Measurements from ENCODE around the gene UTP25. TPM values are rescaled to one million over a fixed set of nuclear protein-coding genes. Genes with fewer than 3 reads are reported as not detected.

The UTP25 gene
- total and polyA plus RNA-seq, 2 of the 4 experiments (the other 2 are of a cell fraction): 7.1 to 17.4 TPM

GRCh38 chr1:209784265-209785169, 43.3 kb upstream of the UTP25 start, which contains the start of gene C1orf74 (continued):
- peak; percentile 94; the same call in 1 of the 2 replicates for TF ChIP-seq MAZ (IDR thresholded peaks at IDR 0.05; ENCODE audit: borderline replicate concordance, low read depth, low read length)
- TF ChIP-seq POLR2A (IDR thresholded peaks at IDR 0.05; ENCODE audit: low read depth, low read length): peak; percentile 82
- no peak for TF ChIP-seq CEBPB (IDR thresholded peaks at IDR 0.05; ENCODE audit: low read depth, low read length)
- no peak for TF ChIP-seq FOS (IDR thresholded peaks at IDR 0.05; ENCODE audit: low read depth, low read length)

GRCh38 chr1:209785592-209785991, 42.2 kb upstream of the UTP25 start:
- intact Hi-C loops (cut with micrococcal nuclease) (no loop called here), in situ Hi-C loops (cut with MboI; ENCODE audit: low sequenced_read_pairs) (no loop called here), dilution Hi-C loops (cut with HindIII; ENCODE audit: low sequenced_read_pairs, unreplicated experiment) (no loop called here)
- Histone ChIP-seq H4K91ac (ENCODE audit: insufficient read depth, low read depth, low read length) (no peak overlapping the region), H3K79me1 (ENCODE audit: low read depth in 1 of 2, low read length in 2 of 2) (peaks cover 7 to 20% of the 10 kb centered on the region in 2 experiments; a peak in 3 of 4 replicates), H2BK20ac (ENCODE audit: low read depth, low read length) (no peak overlapping the region), H3K9ac (ENCODE audit: low read depth, low read length) (no peak overlapping the region), H3K14ac (replicated peaks; ENCODE audit: low read depth, low read length) (no peak overlapping the region), H3K23ac (ENCODE audit: low read depth, low read length) (no peak overlapping the region), H3K27ac (ENCODE audit: insufficient read depth, low read length) (no peak overlapping the region), H3K9me1 (ENCODE audit: insufficient read depth, low read length) (peaks cover 11% of the 10 kb centered on the region; the same call in 1 of the 2 replicates), H4K20me1 (ENCODE audit: insufficient read depth, low read length) (no peaks in the 10 kb centered on the region), H4K8ac (ENCODE audit: low read depth in 2 of 2, low read length in 2 of 2) (peak overlapping the region; percentile 84 to 99), H3K27me3 (ENCODE audit: control insufficient read depth, insufficient read depth, low read length) (no peaks in the 10 kb centered on the region), H2AK5ac (ENCODE audit: low read depth, low read length) (no peak overlapping the region), H3K18ac (ENCODE audit: low read depth, low read length) (no peak overlapping the region), H3K4me2 (ENCODE audit: low read depth, low read length) (no peak overlapping the region), H2BK15ac (ENCODE audit: low read depth, low read length) (no peak overlapping the region), H3K36me3 (ENCODE audit: control insufficient read depth, insufficient read depth, low read length) (no peaks in the 10 kb centered on the region), H2AK9ac (replicated peaks; ENCODE audit: low read depth, low read length, poor library complexity) (no peak overlapping the region), H3K4me3 (ENCODE audit: insufficient read depth, low read depth, low read length) (no peak overlapping the region), H4K5ac (ENCODE audit: low read depth, low read length) (no peak overlapping the region), H2BK5ac (ENCODE audit: low read depth, low read length, poor library complexity, severe bottlenecking) (no peak overlapping the region), H2AFZ (replicated peaks; ENCODE audit: low read length, poor library complexity) (no peak overlapping the region), H2BK120ac (ENCODE audit: low read depth, low read length) (no peak overlapping the region), H3K56ac (ENCODE audit: extremely low read depth, insufficient read depth, low read length) (no peak overlapping the region), H3K9me3 (ENCODE audit: control insufficient read depth, insufficient read depth, low read length) (no peaks in the 10 kb centered on the region), H3K4ac (ENCODE audit: low read depth, low read length) (no peak overlapping the region), H3K4me1 (ENCODE audit: control insufficient read depth, insufficient read depth, low read length) (no peaks in the 10 kb centered on the region; the same call in 1 of the 2 replicates)
- ChIA-PET CTCF (no interaction called here), POLR2A (ENCODE audit: unreplicated experiment) (no interaction called here)
- ATAC-seq (ENCODE audit: low read depth) (no peak), DNase-seq (no peak)
- BruUV-seq (replicated peaks): no TSS peak
- no CpG with 5 or more reads among the region's 4 CpGs for WGBS, 2 experiments (ENCODE audit: extremely low coverage in 2 of 2, insufficient read length in 1 of 2)
- TF ChIP-seq MXI1 (IDR thresholded peaks at IDR 0.05; ENCODE audit: borderline replicate concordance, low read depth, low read length): no peak
- no peak for TF ChIP-seq NFE2L2 (IDR thresholded peaks at IDR 0.05; ENCODE audit: low read depth, low read length)
- TF ChIP-seq CHD1 (IDR thresholded peaks at IDR 0.05; ENCODE audit: low read depth, low read length): no peak
- TF ChIP-seq RFX5 (IDR thresholded peaks at IDR 0.05; ENCODE audit: low read depth, low read length): no peak
- TF ChIP-seq FOS (IDR thresholded peaks at IDR 0.05; ENCODE audit: low read depth, low read length): no peak
- no peak for TF ChIP-seq BHLHE40 (IDR thresholded peaks at IDR 0.05; ENCODE audit: low read depth, low read length)
- no peak for TF ChIP-seq SMC3 (IDR thresholded peaks at IDR 0.05; ENCODE audit: low read depth, low read length)
- TF ChIP-seq ELK1 (IDR thresholded peaks at IDR 0.05; ENCODE audit: borderline replicate concordance, low read depth, low read length): no peak
- TF ChIP-seq RAD21 (IDR thresholded peaks at IDR 0.05; ENCODE audit: low read length): no peak
- TF ChIP-seq MAFK (IDR thresholded peaks at IDR 0.05; ENCODE audit: low read depth, low read length): no peak
- TF ChIP-seq POLR2A (IDR thresholded peaks at IDR 0.05; ENCODE audit: low read depth, low read length): no peak
- TF ChIP-seq USF2 (IDR thresholded peaks at IDR 0.05; ENCODE audit: low read depth, low read length): no peak
- TF ChIP-seq CEBPB (IDR thresholded peaks at IDR 0.05; ENCODE audit: low read depth, low read length): no peak
- TF ChIP-seq MAZ (IDR thresholded peaks at IDR 0.05; ENCODE audit: borderline replicate concordance, low read depth, low read length): no peak
